Measurements from ENCODE around the gene EIF2AK2.
"Not testable (repeated sequence)": the region's sequence is repeated elsewhere in the genome, so short reads cannot be mapped to it uniquely, and the experiment has no call there.

Gene EIF2AK2

GRCh38 chr2:37156857-37157714 lies at the start of gene EIF2AK2:
Gene EIF2AK2, minus strand, starts transcription at chr2:37156980. Its CDS starts 9,174 bp downstream, at chr2:37147806.
- DNase-seq: peak; percentile 15

GRCh38 chr2:37205689-37206341 lies 49.0 kb upstream of the EIF2AK2 start:
- DNase-seq: no peak

GRCh38 chr2:37205071-37205661 lies 48.4 kb upstream of the EIF2AK2 start:
- not testable (repeated sequence) for DNase-seq

GRCh38 chr2:37203708-37204107 lies 46.9 kb upstream of the EIF2AK2 start:
- DNase-seq: no peak

DNA sequence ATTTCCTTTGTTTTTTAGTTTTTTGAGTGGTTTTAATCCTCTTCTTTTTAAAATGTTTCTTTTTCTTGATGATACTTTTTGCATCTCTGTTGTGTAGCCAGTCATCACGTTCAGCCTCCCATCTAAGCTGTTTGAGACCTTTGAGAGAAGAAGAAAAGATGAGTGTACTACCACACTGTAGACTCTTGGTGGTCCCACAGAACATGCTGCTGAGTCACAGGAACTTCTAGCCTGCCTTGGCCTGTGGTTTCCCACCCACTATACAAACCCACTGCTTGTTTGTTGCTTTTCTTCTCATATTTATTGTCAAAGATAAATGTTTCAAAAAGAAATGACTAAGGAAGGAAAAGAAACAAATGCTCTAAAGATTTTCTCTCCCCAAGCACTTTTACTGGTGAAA lies 45.0 kb upstream of the EIF2AK2 start:
- DNase-seq: no peak

- no peak for DNase-seq
Observed at GRCh38 chr2:37201208-37201607, 44.4 kb upstream of the EIF2AK2 start.

DNA sequence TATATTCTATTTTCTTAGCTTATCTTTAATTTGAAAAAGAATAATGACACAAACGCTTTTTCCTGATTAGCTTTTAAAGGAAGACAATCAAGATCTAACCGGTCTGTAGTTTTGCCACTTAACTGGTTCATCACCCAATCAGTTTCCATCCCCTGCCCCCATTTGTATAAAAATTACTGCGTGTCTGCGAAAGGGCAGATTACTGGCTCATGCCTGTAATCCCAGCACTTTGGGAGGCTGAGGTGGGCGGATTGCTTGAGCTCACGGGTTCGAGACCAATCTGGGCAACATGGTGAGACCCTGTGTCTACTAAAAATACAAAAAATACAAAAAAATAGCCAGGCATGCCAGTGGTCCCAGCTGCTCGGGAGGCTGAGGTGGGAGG lies 41.9 kb upstream of the EIF2AK2 start:
- DNase-seq: no peak

DNA sequence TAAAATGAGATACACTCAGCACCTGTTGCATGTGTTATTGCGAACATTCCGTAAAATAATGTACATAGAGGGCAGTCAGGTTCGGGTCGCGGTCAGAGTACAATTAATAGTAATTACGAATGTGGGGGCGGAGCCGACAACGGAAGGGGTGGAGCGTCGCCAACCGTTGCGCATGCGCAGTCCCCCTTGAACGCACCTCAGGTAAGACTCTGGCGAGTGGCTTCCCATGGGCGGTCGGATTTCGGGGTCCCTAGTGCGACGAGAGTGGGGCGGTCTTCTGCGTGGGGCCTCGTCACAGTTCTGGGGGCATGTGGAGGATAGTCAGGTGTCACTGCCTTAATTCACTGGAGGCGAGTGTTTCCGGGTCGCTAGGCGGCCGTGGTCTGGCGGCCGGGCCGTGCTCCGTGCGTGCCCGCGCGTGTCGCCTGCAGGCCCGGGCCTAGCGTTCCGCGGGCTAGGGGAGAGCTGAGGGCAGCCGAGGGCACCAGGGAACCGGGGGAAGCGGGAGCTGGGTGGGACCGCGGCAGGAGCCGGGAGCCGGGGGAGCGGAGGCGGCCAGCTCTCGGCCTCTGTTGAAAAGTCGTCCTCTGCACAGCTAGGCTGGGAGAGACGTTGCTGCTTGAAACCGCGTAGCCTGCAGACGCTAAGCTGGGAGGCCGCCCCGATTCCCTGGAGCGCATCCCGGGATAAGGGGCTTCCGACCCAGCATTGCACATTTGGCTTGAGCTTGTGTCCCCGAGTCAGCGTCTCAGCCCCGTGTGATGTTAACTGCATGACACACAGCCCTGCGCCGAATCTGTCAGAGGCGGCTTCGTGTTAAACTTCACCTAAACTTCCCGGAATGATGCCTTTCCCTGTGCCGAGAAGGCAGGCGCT lies 39.8 kb upstream of the EIF2AK2 start, which contains the start of gene CEBPZOS:
CEBPZOS (plus strand) TSS at position 177 of the 876 bp plus-strand sequence. CDS start 3,209 bp downstream, outside the sequence.
- DNase-seq: peak; percentile 32

GRCh38 chr2:37195862-37196319 lies 39.1 kb upstream of the EIF2AK2 start:
- not testable (repeated sequence) for DNase-seq

DNA sequence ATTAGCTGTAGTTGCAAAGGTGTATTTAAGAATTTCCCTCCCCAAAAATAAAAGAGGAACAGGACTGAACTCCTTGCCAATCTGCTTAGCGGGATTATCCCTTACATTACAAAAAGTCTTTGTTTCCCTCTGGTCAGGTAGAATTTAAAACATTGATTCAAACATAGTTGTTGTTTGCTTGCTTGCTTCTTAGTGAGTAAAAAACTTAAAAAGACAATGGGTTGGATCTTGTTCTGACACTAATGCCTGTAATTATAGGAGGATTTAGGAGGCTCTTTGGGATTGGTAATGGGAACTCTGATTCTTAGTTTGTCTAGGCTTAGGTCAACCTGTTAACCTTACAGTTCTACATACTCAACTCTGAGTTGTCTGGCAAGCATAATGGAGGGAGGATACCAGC lies 35.8 kb upstream of the EIF2AK2 start:
- no peak for DNase-seq

GRCh38 chr2:37191747-37192146 lies 35.0 kb upstream of the EIF2AK2 start:
- DNase-seq: no peak

- DNase-seq: no peak
Observed at GRCh38 chr2:37191253-37191652, 34.5 kb upstream of the EIF2AK2 start.

- no peak for DNase-seq
Observed at GRCh38 chr2:37190290-37190689, 33.5 kb upstream of the EIF2AK2 start.

GRCh38 chr2:37189452-37190153 lies 32.8 kb upstream of the EIF2AK2 start:
- DNase-seq: no peak

DNA sequence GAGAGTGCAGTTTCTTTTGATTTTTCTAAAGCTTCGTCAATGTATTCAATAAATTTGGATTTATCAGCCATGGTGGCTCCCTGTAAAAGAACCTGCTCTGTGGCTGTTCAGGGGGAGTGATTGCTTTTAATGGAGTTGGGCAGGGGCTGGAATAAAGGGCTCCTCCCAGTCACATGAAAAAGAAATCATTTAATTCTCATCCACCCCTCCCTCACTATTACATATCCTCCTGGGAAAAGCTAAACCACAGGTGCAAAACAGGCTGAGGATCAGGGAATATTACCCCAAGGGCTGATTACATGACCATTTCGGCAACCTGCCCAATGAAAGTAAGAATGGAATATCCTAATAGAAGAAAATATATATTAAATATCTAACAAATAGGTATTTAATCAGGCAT lies 31.8 kb upstream of the EIF2AK2 start, which contains the start of gene SULT6B1:
SULT6B1 (minus strand) TSS at position 101 of the 400 bp plus-strand sequence; CDS start at position 71, 30 bp downstream.
- no peak for DNase-seq

DNA sequence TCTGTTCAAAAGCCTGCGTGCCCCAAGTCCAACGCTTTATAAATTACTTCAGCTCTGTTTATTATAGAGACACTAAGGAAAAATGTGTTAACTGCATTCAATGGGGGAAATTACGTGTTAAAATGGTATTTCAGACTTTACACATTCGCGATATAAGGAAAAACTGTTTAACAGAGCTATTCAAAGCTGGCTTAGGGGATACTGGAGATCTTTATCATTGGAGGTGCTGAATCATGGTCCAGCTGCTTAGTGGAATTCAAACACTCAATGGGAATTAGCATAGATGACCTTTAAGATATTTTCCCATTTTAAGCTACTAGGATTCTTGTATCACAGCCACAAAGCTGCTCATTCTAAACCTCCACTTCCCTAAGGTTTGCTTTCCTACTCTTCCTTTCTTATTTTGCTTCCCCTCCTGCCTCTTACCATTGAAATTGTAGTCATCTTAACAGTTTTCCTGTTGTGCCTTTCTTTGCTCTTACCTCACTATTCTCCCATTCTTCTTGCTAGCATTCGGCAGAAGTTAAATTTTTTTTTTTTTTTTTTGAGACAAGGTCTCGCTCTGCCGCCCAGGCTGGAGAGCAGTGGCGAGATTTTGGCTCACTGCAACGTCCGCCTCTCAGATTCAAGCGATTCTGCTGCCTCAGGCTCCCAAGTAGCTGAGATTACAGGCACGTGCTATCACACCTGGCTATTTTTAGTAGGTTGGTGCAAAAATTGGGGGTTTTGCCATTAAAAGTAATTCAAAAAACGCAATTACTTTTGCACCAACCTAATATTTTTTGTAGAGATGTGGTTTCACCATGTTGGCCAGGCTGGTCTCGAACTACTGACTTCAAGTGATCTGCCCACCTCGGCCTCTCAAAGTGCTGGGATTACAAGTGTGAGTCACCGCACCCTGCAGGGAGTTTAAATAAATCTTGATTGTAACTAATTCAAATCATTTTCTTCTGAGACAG lies 25.2 kb upstream of the EIF2AK2 start:
- no peak for DNase-seq

DNA sequence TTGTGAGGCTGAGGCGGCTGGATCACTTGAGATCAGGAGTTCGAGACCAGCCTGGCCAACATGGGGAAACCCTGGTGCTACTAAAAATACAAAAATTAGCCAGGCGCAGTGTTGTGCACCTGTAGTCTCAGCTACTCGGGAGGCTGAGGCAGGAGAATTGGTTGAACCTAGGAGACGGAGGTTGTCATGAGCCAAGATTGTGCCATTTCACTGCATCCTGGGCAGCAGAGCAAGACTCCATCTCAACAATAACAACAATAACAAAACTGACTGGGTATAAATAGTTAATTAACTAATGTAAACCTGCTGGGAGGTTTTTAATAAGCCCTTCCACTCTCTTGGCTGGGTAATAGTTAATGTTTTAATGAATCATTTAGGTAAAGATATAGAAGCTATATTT lies 23.9 kb upstream of the EIF2AK2 start:
- no peak for DNase-seq

GRCh38 chr2:37180006-37180639 lies 23.3 kb upstream of the EIF2AK2 start:
- DNase-seq: no peak

- DNase-seq: no peak
Observed at GRCh38 chr2:37173741-37174140, 17.0 kb upstream of the EIF2AK2 start.

DNA sequence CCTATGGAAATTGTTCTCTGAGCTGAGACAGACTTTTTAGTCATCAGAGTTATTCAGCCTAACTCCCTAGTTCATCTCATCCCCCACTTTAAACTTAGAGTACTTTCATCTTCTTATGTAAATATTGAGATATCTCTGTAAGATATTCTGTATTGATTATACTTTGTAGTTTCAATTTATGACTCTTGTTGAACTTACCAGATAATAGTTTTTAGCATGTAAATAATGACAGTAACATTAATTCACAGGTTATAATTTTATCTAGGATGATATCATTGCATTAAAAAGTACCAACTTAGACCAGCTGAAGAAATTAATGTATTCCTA lies 14.8 kb upstream of the EIF2AK2 start:
- no peak for DNase-seq
